ENCODE results near the gene IBSP. TPM values are rescaled to one million over a fixed set of nuclear protein-coding genes. Genes with fewer than 3 reads are reported as not detected.

Gene IBSP
- total RNA-seq, 1 experiment from 2014 or later, result not detected

GRCh38 chr4:87824352-87824751 lies 25.0 kb downstream of the IBSP start:
- Histone ChIP-seq H3K27me3 (no peaks in the 10 kb centered on the region), H3K4me3 (no peak overlapping the region), H3K36me3 (no peaks in the 10 kb centered on the region), H3K9me3 (no peaks in the 10 kb centered on the region)
- DNase-seq, result peak; percentile 3

GRCh38 chr4:87832669-87833068 lies 33.3 kb downstream of the IBSP start, which contains the start of gene MEPE:
TSS of gene MEPE (plus strand) at chr4:87832969. CDS start at chr4:87834715, 1,746 bp downstream.
- no peaks in the 10 kb centered on the region for H3K36me3 ChIP-seq
- no peaks in the 10 kb centered on the region for H3K27me3 ChIP-seq

GRCh38 chr4:87834401-87834800 lies 35.0 kb downstream of the IBSP start:
- Histone ChIP-seq H3K27me3 (no peaks in the 10 kb centered on the region), H3K36me3 (no peaks in the 10 kb centered on the region), H3K4me3 (no peak overlapping the region), H3K9me3 (no peaks in the 10 kb centered on the region)
- no peak for DNase-seq

More at GRCh38 chr4:87832669-87833068, 33.3 kb downstream of the IBSP start, which contains the start of gene MEPE:
- Histone ChIP-seq H3K9me3 (no peaks in the 10 kb centered on the region), H3K4me3 (no peak within 1 kb of the TSS)
- no peak for DNase-seq

GRCh38 chr4:87835197-87835596 lies 35.8 kb downstream of the IBSP start:
- Histone ChIP-seq H3K27me3 (no peaks in the 10 kb centered on the region), H3K9me3 (no peaks in the 10 kb centered on the region), H3K4me3 (no peak overlapping the region), H3K36me3 (no peaks in the 10 kb centered on the region)
- DNase-seq, result no peak

GRCh38 chr4:87835743-87836142 lies 36.4 kb downstream of the IBSP start:
- Histone ChIP-seq H3K27me3 (no peaks in the 10 kb centered on the region), H3K36me3 (no peaks in the 10 kb centered on the region), H3K9me3 (no peaks in the 10 kb centered on the region), H3K4me3 (no peak overlapping the region)
- DNase-seq, result no peak

GRCh38 chr4:87838205-87838604 lies 38.9 kb downstream of the IBSP start:
- DNase-seq, result peak; percentile 1
- H3K4me3 ChIP-seq, result no peak overlapping the region
- no peaks in the 10 kb centered on the region for H3K36me3 ChIP-seq
- H3K27me3 ChIP-seq, result no peaks in the 10 kb centered on the region
- H3K9me3 ChIP-seq, result no peaks in the 10 kb centered on the region

- H3K4me3 ChIP-seq, result no peak overlapping the region
- H3K36me3 ChIP-seq, result no peaks in the 10 kb centered on the region
- no peaks in the 10 kb centered on the region for H3K9me3 ChIP-seq
- H3K27me3 ChIP-seq, result no peaks in the 10 kb centered on the region
- DNase-seq, result no peak
Observed at GRCh38 chr4:87838890-87839591, 39.7 kb downstream of the IBSP start.

GRCh38 chr4:87839592-87839946 lies 40.2 kb downstream of the IBSP start:
- DNase-seq, result no peak
- no peaks in the 10 kb centered on the region for H3K27me3 ChIP-seq
- H3K36me3 ChIP-seq, result no peaks in the 10 kb centered on the region
- no peaks in the 10 kb centered on the region for H3K9me3 ChIP-seq
- H3K4me3 ChIP-seq, result no peak overlapping the region

GRCh38 chr4:87840149-87840548 lies 40.8 kb downstream of the IBSP start:
- no peak for DNase-seq
- H3K27me3 ChIP-seq, result no peaks in the 10 kb centered on the region
- no peaks in the 10 kb centered on the region for H3K9me3 ChIP-seq
- no peaks in the 10 kb centered on the region for H3K36me3 ChIP-seq
- H3K4me3 ChIP-seq, result no peak overlapping the region

GRCh38 chr4:87843936-87844335 lies 44.6 kb downstream of the IBSP start:
- Histone ChIP-seq H3K36me3 (no peaks in the 10 kb centered on the region), H3K4me3 (no peak overlapping the region), H3K9me3 (no peaks in the 10 kb centered on the region), H3K27me3 (no peaks in the 10 kb centered on the region)
- DNase-seq, result peak; percentile 6

- H3K27me3 ChIP-seq, result no peaks in the 10 kb centered on the region; the same call in 1 of the 2 replicates
- no peak overlapping the region for H3K4me3 ChIP-seq
- no peaks in the 10 kb centered on the region for H3K36me3 ChIP-seq
- DNase-seq, result no peak
- no peaks in the 10 kb centered on the region for H3K9me3 ChIP-seq
Observed at GRCh38 chr4:87844452-87844851, 45.1 kb downstream of the IBSP start.

GRCh38 chr4:87846226-87846625 lies 46.9 kb downstream of the IBSP start:
- Histone ChIP-seq H3K27me3 (no peaks in the 10 kb centered on the region; the same call in 1 of the 2 replicates), H3K9me3 (no peaks in the 10 kb centered on the region), H3K36me3 (no peaks in the 10 kb centered on the region), H3K4me3 (no peak overlapping the region)
- no peak for DNase-seq

GRCh38 chr4:87848622-87849351 lies 49.4 kb downstream of the IBSP start:
- DNase-seq, result peak; percentile 4
- no peaks in the 10 kb centered on the region for H3K9me3 ChIP-seq
- no peaks in the 10 kb centered on the region for H3K36me3 ChIP-seq
- H3K4me3 ChIP-seq, result no peak overlapping the region
- H3K27me3 ChIP-seq, result no peaks in the 10 kb centered on the region; the same call in 1 of the 2 replicates

- no peaks in the 10 kb centered on the region; the same call in 1 of the 2 replicates for H3K27me3 ChIP-seq
- H3K4me3 ChIP-seq, result no peak overlapping the region
- no peaks in the 10 kb centered on the region for H3K36me3 ChIP-seq
- no peak for DNase-seq
- no peaks in the 10 kb centered on the region for H3K9me3 ChIP-seq
Observed at GRCh38 chr4:87849612-87850011, 50.3 kb downstream of the IBSP start.

- no peaks in the 10 kb centered on the region; the same call in 1 of the 2 replicates for H3K27me3 ChIP-seq
- no peak overlapping the region for H3K4me3 ChIP-seq
- H3K36me3 ChIP-seq, result no peaks in the 10 kb centered on the region
- H3K9me3 ChIP-seq, result no peaks in the 10 kb centered on the region
- DNase-seq, result no peak
Observed at GRCh38 chr4:87851332-87851731, 52.0 kb downstream of the IBSP start.

GRCh38 chr4:87851953-87852352 lies 52.6 kb downstream of the IBSP start:
- Histone ChIP-seq H3K9me3 (no peaks in the 10 kb centered on the region), H3K27me3 (no peaks in the 10 kb centered on the region; the same call in 1 of the 2 replicates), H3K4me3 (no peak overlapping the region), H3K36me3 (no peaks in the 10 kb centered on the region)
- DNase-seq, result no peak

GRCh38 chr4:87853108-87853507 lies 53.8 kb downstream of the IBSP start:
- no peaks in the 10 kb centered on the region for H3K9me3 ChIP-seq
- no peaks in the 10 kb centered on the region; the same call in 1 of the 2 replicates for H3K27me3 ChIP-seq
- DNase-seq, result no peak
- no peak overlapping the region for H3K4me3 ChIP-seq
- H3K36me3 ChIP-seq, result no peaks in the 10 kb centered on the region

- no peaks in the 10 kb centered on the region; the same call in 1 of the 2 replicates for H3K27me3 ChIP-seq
- no peaks in the 10 kb centered on the region for H3K9me3 ChIP-seq
- H3K36me3 ChIP-seq, result no peaks in the 10 kb centered on the region
- H3K4me3 ChIP-seq, result no peak overlapping the region
- no peak for DNase-seq
Observed at GRCh38 chr4:87853891-87854290, 54.5 kb downstream of the IBSP start.

All from MG63 (cell line).